NCI-H460 (cell line): ENCODE results near the gene RNF31. TPM values are rescaled to one million over a fixed set of nuclear protein-coding genes. Genes with fewer than 3 reads are reported as not detected.

Source experiments
- DNase-seq: peaks from one replicate; pipeline ENCODE4 v3.0.0-alpha.2; 2016; ENCODE audit warnings: low read depth; ENCODE audit errors: extremely low read depth
- total RNA-seq: library from RNA; depleted of rRNA; stranded (reverse); fragments of >200 nt; shearing (Covaris generic); gene quantifications from 2 replicates; pipeline ENCODE4 v1.2.3, GENCODE V29; 2014

Gene RNF31
- total RNA-seq, 1 experiment from 2014 or later, result 35.1 TPM

- DNase-seq, result no peak
Observed at GRCh38 chr14:24136684-24137528, 10.4 kb upstream of the RNF31 start.

GRCh38 chr14:24137529-24138395 lies 9.5 kb upstream of the RNF31 start:
- no peak for DNase-seq

GRCh38 chr14:24138396-24139271 lies 8.7 kb upstream of the RNF31 start:
- DNase-seq, result no peak

- no peak for DNase-seq
Observed at GRCh38 chr14:24139272-24139934, 7.9 kb upstream of the RNF31 start.

- peak; percentile 99 for DNase-seq
Observed at GRCh38 chr14:24141097-24141880, 6.0 kb upstream of the RNF31 start, which contains the start of gene EMC9. Gene EMC9, minus strand, starts transcription at chr14:24141591. Its CDS starts 287 bp downstream, at chr14:24141304.

- DNase-seq, result no peak
Observed at GRCh38 chr14:24143511-24143910, 3.8 kb upstream of the RNF31 start.

- no peak for DNase-seq
Observed at GRCh38 chr14:24144451-24144850, 2.8 kb upstream of the RNF31 start.

- DNase-seq, result no peak
Observed at GRCh38 chr14:24145219-24145618, 2.1 kb upstream of the RNF31 start.

GRCh38 chr14:24145690-24146452 lies 1.4 kb upstream of the RNF31 start:
- no peak for DNase-seq

- peak; percentile 97 for DNase-seq
Observed at GRCh38 chr14:24146453-24146977, 783 bp upstream of the RNF31 start, which contains the start of gene PSME2. Gene PSME2, minus strand, starts transcription at chr14:24146610. Its CDS starts 29 bp downstream, at chr14:24146581.

- DNase-seq, result no peak
Observed at GRCh38 chr14:24147761-24148428, 597 bp downstream of the RNF31 start.

GRCh38 chr14:24149302-24149969 lies 2.1 kb downstream of the RNF31 start:
- no peak for DNase-seq

GRCh38 chr14:24150061-24150460 lies 2.8 kb downstream of the RNF31 start:
- DNase-seq, result no peak

GRCh38 chr14:24150567-24150966 lies 3.3 kb downstream of the RNF31 start:
- DNase-seq, result no peak

- DNase-seq, result no peak
Observed at GRCh38 chr14:24150993-24151392, 3.7 kb downstream of the RNF31 start.

GRCh38 chr14:24151404-24152080 lies 4.2 kb downstream of the RNF31 start:
- no peak for DNase-seq
